Thyroid gland (tissue), 4 donors: Measurements from ENCODE around the gene MIGA2. TPM values are rescaled to one million over a fixed set of nuclear protein-coding genes. Genes with fewer than 3 reads are reported as not detected.

Experiments
- DNase-seq, 2 donors: peaks; one replicate each; pipeline ENCODE4 v3.0.0-alpha.2; 2019
- H3K27ac ChIP-seq, 3 donors: fragments of 200-600 bp; sonication (generic); 1 replicate in 2 of 3; 2 replicates in 1 of 3; pipeline ENCODE4 v1.5.1; 2016 to 2019; ENCODE audit warnings: mild to moderate bottlenecking in 1 of 3, moderate library complexity in 1 of 3
- H3K27me3 ChIP-seq: fragments of 200-600 bp; sonication (generic); one replicate; pipeline ENCODE4 v1.5.1; 2019
- H3K36me3 ChIP-seq, 2 donors: fragments of 200-600 bp; sonication (generic); one replicate each; pipeline ENCODE4 v1.5.1; 2016 to 2019
- H3K4me1 ChIP-seq, 2 donors: fragments of 200-600 bp; sonication (generic); one replicate each; pipeline ENCODE4 v1.5.1; 2017 to 2019
- H3K4me3 ChIP-seq, 3 donors: fragments of 200-600 bp; sonication (generic); replicated peaks in 1 of 3; 1 replicate in 2 of 3; 2 replicates in 1 of 3; pipeline ENCODE4 v1.5.1; 2016; ENCODE audit warnings: mild to moderate bottlenecking in 1 of 3
- H3K9me3 ChIP-seq: fragments of 200-600 bp; sonication (generic); one replicate; pipeline ENCODE4 v1.5.1; 2017
- POLR2A ChIP-seq, 2 donors: fragments of 450-650 bp; IDR thresholded peaks; one replicate each; pipeline ENCODE4 v1.6.1; 2017; ENCODE audit warnings: antibody characterized with exemption in 2 of 2, mild to moderate bottlenecking in 2 of 2, moderate library complexity in 1 of 2
- WGBS, 2 donors: methylation state at CpG; one replicate each; pipeline ENCODE4 v1.1.5; 2017; 5-methylcytosine and 5-hydroxymethylcytosine counted together
- intact Hi-C: fragments of 100-400 bp; cut with DNase I; formaldehyde crosslinking; loops from one replicate; pipeline ENCODE4 v1.15.1; 2023
- total RNA-seq, 4 donors: library from RNA; depleted of rRNA; stranded (reverse); fragments of >200 nt; gene quantifications; one replicate each; pipeline ENCODE4 v1.2.3, GENCODE V29; 2016
- TF ChIP-seq, protein P1 (sequence below), 6 experiments: fragments of 200-600 bp in 3 of 6; fragments of 450-650 bp in 3 of 6; sonication (generic) in 3 of 6; IDR thresholded peaks; one replicate each; pipeline ENCODE4 v1.5.1; 2016 to 2019; ENCODE audit warnings: antibody characterized with exemption in 6 of 6, mild to moderate bottlenecking in 2 of 6, inconsistent platforms in 1 of 6, moderate library complexity in 1 of 6

The MIGA2 gene
- total RNA-seq, 4 donors from 2014 or later: 23.9 to 78.8 (median 50.0) TPM

DNA sequence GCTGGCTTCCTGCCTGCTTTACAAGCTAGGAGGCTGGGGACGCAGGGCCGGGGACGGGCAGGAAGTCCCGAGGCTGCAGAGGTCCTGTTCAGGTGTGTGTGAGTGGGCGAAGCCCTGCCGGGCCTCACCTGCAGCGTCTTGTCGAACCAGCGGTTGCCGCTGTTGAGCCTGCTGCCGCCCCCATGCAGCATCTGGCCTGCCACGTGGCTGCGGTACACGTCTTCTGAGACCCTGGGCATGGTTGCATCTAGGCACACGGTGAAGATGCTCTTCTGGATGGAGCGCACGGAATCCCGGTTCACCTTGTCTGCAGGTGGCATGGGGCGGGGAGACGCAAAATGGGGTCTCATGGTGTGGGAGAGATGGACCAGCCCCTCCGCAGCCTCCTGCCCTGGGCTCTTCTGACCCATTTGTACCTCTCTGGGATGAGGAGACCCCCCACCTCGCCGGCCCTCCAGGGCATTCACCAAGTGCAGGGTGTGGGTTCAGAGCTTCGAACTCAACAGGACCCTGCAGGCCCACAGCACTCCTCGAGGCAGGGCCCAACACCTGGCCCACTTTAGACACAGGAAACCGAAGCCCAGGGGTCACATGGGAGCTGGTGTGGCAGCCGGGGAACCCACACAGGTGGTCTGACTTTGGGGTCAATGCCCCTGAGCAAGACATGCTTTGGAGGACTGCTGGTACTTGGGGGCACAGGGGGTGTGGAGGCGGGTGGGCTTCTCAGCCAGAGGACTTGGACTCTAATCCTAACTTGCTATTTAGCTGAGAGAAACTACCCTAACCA lies 64.2 kb downstream of the MIGA2 start:
- no peak for DNase-seq
- H3K27ac ChIP-seq: no peak overlapping the region
- H3K4me3 ChIP-seq: no peak overlapping the region
- H3K36me3 ChIP-seq: peaks cover 3 to 5% of the 10 kb centered on the region in 2 donors
- H3K9me3 ChIP-seq: no peaks in the 10 kb centered on the region
- intact Hi-C loops: no loop called here
- no peaks in the 10 kb centered on the region for H3K27me3 ChIP-seq
- TF ChIP-seq, protein P1, sequence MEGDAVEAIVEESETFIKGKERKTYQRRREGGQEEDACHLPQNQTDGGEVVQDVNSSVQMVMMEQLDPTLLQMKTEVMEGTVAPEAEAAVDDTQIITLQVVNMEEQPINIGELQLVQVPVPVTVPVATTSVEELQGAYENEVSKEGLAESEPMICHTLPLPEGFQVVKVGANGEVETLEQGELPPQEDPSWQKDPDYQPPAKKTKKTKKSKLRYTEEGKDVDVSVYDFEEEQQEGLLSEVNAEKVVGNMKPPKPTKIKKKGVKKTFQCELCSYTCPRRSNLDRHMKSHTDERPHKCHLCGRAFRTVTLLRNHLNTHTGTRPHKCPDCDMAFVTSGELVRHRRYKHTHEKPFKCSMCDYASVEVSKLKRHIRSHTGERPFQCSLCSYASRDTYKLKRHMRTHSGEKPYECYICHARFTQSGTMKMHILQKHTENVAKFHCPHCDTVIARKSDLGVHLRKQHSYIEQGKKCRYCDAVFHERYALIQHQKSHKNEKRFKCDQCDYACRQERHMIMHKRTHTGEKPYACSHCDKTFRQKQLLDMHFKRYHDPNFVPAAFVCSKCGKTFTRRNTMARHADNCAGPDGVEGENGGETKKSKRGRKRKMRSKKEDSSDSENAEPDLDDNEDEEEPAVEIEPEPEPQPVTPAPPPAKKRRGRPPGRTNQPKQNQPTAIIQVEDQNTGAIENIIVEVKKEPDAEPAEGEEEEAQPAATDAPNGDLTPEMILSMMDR (IDR thresholded peaks at IDR 0.05): no peak
- no peak for TF ChIP-seq POLR2A (IDR thresholded peaks at IDR 0.05)
- no peaks in the 10 kb centered on the region for H3K4me1 ChIP-seq
- WGBS, 2 donors: 77 to 83% methylated on average over 8 to 24 of the region's 28 CpGs

DNA sequence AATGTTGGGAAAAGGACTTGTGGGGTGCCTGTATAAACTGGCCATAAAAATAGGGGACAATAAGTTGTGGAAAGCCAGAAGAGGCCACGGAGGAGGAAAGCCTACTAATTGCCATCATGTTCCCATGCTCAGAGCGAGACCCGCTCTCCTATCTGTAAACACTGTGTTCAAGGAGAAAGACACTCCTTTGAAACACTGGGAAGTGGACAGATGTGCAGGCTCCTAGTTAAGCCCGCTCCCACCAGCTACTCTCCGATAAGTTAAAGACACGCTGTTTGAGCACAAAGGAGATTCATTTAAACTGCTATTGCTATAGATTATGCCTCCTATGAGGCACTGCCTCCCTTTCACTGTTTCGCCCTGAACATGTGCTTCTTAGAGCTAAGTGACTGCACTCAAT lies 64.9 kb downstream of the MIGA2 start:
- intact Hi-C loops: no loop called here
- Histone ChIP-seq H3K27ac (no peak overlapping the region), H3K4me1 (no peaks in the 10 kb centered on the region), H3K4me3 (no peak overlapping the region), H3K27me3 (no peaks in the 10 kb centered on the region), H3K36me3 (peaks cover 0 to 5% of the 10 kb centered on the region in 2 donors), H3K9me3 (no peaks in the 10 kb centered on the region)
- no peak for DNase-seq
- TF ChIP-seq, protein P1 (IDR thresholded peaks at IDR 0.05): no peak
- TF ChIP-seq POLR2A (IDR thresholded peaks at IDR 0.05): no peak
- 93 to 94% methylated on average over 7 of the region's 7 CpGs for WGBS, 2 donors

DNA sequence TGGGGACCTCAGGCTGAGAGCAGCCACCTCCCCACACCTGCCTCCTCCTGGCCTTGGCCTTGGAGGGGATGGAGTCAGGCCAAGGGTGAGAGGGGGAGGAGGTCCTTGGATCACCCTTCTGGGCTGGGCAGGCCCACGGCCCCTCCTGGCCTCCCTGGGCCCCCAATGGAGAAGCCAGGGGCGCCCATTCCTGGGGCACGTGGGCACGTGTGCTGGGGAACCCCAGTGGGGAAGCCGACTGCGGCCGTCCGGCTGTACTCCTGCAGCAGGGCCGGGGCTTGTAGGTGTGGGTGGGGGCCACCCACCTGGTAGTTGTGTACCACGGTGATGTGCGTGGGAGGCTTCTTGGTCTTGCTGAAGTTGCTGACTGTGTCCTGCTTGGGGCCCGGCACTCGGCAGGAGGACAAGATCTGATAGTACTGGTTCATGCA lies 65.7 kb downstream of the MIGA2 start:
- DNase-seq: no peak

DNA sequence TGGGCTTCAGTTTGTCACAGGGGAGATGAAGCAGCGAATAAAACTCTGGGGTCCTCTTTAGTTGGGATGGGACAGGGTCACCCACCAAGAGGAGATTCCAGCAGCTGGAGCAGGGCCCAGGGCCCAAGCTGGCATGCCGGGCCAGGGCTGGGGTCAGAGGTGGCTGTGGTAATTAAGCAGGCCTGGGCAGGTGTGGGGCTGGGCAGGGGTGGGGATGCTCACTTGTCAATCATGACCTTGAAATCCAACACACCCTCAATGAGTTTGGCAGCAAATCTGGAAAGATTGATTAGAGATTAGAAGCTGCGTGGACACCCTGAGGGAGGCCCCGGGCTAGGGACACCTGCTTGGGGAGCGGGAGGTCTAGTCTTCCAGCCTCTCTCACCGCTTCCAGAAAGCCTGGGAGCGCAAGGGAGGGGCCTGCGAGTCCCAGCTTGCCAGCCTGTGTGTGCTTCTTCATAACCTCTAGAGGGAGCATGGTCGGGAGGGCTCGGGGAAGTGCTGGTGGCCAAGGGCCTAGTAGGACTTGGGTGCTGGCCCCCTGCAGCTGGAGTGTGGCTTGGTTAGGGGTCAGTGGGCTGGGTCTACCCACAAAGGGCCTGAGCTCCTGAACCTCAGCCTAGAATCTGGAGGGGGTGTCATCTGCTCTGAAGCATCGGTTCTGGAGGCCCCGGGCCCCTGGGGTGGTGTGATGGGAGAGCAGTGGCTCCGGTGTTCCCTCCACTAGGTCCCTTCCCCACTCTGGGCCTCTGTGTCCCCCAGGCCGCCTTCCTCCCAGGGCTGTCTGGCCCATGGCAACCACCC lies 66.6 kb downstream of the MIGA2 start:
- H3K27me3 ChIP-seq: no peaks in the 10 kb centered on the region
- TF ChIP-seq, protein P1 (IDR thresholded peaks at IDR 0.05): peak in 3 of 6 experiments; percentile 12 to 44 (median 23)
- TF ChIP-seq POLR2A (IDR thresholded peaks at IDR 0.05): no peak
- no peaks in the 10 kb centered on the region for H3K4me1 ChIP-seq
- peak; percentile 36 to 40 for DNase-seq
- H3K27ac ChIP-seq: no peak overlapping the region
- intact Hi-C loops: no loop called here
- H3K36me3 ChIP-seq: peaks cover 4 to 6% of the 10 kb centered on the region in 2 donors
- H3K9me3 ChIP-seq: no peaks in the 10 kb centered on the region
- 60 to 64% methylated on average over 10 to 11 of the region's 14 CpGs for WGBS, 2 donors
- H3K4me3 ChIP-seq: no peak overlapping the region

More for the DNA sequence above, 65.7 kb downstream of the MIGA2 start:
- intact Hi-C loops: no loop called here
- WGBS, 2 donors: 90% methylated on average over 13 of the region's 13 CpGs; no CpG with 5 or more reads in 1 of the 2 donors
- peaks cover 0 to 5% of the 10 kb centered on the region in 2 donors for H3K36me3 ChIP-seq
- TF ChIP-seq, protein P1 (IDR thresholded peaks at IDR 0.05): no peak
- TF ChIP-seq POLR2A (IDR thresholded peaks at IDR 0.05): no peak
- H3K4me1 ChIP-seq: no peaks in the 10 kb centered on the region
- no peak overlapping the region for H3K27ac ChIP-seq
- H3K27me3 ChIP-seq: no peaks in the 10 kb centered on the region
- no peak overlapping the region for H3K4me3 ChIP-seq
- no peaks in the 10 kb centered on the region for H3K9me3 ChIP-seq
